HS-5 (cell line): ENCODE results near the gene GTSE1.

ENCODE experiments used
- DNase-seq: peaks from one replicate; pipeline ENCODE4 v3.0.0-alpha.2; 2012; ENCODE audit warnings: low read depth

GTSE1 gene

DNA sequence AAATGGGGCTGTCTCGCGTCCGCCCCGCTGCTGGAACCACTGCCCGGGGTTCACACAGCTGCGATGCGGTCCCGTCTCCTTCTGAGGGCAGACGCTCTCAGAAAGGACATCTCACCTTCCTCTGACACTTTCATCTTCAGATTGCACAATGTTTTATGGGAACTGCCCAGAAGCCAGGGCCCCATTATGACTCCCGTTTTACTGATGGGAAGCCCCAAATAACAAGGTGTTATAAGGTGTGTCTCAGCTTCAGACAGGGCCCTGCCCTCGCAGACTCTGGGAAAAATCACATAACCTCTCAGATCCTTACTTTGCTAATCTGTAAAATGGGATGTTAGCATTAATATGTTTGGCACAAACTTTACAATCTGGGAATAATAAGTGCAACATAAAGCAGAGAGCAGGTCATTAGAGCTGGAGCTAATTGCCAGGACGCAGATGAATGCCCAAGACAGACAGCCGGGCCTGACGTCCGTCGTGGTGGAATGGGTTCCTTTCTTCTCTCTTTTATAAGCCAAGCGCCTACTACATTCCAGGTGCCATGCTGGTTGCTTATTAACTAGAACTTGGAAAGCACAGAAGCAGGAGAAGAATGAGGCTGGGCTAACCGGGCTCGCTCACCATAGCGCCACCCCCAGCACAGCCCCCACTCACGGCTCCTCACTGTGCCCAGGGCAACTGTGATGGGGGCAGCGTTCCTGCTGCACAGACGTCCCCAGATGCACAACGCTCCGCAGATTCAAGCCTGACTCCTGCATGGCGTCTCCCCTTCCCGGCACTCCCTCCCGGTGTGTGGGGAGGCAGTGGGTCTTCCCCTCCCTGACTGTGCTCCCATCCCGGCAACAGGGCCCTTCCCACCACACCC, 82.6 kb downstream of the GTSE1 start:
- DNase-seq = no peak

DNA sequence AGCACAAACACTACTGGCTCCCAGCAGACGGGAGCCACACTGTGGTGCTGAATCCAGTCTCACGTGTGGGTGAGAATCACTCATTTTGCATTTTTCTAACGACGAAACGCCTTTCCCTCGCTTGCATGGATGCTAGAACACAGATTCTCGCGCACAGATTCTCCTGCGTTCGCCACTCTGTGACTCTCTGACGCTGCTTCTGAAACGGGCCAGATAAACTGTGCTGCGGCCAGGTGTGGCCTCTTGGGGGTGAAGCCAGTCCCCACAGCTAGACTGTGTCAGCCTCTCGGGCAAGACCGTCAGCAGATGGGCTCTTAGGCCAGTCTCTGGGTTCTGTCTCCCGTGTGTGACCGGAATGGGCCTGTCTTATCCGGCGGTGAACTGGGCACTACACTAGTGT, 83.4 kb downstream of the GTSE1 start:
- DNase-seq = no peak
